Measurements from ENCODE around the gene XRCC5.

The XRCC5 gene

DNA sequence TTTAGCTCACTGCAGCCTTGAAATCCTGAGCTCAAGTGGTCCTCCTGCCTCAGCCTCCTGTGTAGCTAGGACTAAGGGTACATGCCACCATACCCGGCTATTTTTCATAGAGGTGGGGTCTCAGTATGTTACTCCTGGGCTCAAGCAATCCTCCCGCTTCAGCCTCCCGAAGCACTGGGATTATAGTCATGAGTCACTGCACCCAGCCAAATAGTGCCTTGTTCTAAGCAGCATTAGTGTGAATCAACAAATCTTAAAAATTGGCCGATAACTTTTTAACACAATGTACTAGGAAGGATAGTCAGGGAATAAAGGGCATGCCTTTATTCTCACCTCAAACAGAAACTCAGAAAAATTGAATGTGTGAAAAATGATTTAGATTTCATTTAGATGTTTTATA, 51.6 kb downstream of the XRCC5 start:
- DNase-seq = no peak

DNA sequence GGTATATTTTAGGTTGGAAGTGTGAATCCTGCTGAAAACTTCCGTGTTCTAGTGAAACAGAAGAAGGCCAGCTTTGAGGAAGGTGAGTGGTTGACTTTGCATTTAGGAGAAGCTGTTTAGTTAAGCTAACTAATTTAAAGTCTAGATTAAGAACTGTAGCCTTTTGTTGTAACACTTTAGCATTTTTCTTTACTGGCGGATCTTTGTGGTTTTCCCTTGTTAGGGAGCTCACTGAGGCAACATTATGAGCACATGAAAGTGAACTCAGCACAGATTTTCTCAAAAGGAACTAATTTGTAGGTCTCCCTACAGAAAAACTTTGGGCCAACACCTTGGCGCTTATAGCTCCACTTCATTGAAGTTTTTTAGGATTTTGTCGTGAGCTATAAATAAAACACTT, 52.8 kb downstream of the XRCC5 start:
- no peak for DNase-seq

DNA sequence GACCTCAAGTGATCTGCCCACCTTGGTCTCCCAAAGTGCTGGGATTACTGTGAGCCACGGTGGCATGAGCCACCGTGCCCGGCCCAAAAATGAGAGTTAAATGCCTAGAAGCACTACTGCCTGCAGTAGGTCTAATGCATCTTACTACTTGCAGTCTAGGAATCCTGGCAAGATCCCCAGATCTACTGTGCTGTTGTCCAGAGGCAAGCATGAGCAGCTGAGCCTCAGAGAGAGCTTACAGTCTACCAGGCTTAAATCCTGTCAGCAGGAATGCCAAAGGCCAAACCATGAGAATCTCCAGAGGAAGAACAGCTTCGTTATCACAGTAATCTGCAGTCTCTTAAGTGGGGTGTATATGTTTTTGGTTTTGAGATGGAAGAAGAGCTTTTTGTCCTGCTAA, 54.4 kb downstream of the XRCC5 start:
- DNase-seq = no peak

DNA sequence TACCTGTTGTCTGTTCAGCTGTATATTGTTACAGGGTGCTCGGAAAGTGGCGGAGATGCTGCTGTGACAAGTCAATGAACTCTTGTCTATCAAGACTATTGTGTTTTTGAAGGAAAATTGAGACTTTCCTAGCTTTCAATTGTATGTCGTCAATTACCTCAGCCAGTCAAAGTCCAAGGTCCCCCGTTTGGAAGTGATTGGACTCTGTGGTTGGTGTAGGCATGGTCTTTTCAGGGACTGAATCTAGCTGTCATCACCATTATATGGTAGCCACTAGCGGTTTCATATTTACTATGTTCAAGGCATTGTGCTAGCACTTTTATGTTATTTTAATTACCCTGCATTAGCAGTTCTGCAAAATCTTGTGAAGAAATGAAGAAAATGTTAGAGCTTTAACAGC, 54.9 kb downstream of the XRCC5 start:
- DNase-seq = no peak

DNA sequence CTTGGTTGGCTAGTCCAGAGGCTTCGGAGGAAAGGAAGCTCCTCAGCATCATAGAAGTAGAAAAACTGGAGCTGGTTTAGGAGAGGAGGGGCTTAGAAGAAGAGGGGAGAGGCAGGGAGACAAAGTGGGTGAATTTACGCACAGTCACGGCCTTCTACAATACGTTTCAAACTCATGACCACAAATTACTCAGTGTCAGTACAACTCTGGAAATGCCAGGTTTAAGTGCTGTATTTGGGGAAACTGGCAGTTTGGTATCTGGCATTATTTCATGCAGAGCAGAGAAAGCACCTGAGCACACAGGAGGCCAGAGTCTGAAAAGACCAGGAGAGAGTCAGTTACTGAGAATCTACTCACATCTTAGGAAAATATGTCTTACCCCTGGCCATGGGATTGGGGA, 55.4 kb downstream of the XRCC5 start:
- no peak for DNase-seq

DNA sequence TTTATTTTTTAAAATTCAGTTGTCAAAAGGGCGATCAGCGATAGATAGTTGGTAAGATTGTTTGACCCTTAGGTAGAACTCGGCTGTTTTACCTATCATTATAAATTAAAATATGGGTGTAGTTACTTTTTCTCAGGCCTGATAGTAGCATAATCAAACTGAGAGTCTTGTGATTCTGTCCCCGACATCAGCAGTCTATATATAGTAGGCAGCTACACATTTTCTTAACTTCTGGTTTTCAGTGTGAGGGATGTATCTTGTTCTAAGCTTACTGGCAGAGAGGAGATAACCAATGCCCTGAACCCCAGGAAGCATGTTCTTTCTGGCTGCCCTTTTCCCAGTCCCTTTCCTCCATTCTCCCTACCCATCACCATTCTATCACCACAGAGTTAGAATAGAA, 56.6 kb downstream of the XRCC5 start:
- DNase-seq = no peak

DNA sequence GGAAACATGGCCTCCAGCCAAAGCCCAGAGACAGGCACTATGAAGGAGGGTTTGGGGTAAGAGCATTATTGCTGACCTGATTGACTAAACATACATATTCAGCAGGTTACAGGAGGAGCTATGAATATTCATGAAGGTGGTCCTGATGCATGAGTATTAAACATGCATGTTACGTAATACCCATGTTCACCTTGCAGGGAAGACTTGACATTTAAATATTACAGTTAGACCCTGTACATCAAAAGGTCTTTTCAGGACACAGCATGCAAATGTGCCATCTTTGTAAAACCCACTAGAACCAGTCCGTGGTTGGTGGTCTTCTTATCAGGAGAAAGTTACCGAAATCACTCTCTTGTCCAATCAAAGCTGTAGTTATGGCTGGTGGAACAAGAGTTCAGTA, 59.9 kb downstream of the XRCC5 start:
- no peak for DNase-seq

DNA sequence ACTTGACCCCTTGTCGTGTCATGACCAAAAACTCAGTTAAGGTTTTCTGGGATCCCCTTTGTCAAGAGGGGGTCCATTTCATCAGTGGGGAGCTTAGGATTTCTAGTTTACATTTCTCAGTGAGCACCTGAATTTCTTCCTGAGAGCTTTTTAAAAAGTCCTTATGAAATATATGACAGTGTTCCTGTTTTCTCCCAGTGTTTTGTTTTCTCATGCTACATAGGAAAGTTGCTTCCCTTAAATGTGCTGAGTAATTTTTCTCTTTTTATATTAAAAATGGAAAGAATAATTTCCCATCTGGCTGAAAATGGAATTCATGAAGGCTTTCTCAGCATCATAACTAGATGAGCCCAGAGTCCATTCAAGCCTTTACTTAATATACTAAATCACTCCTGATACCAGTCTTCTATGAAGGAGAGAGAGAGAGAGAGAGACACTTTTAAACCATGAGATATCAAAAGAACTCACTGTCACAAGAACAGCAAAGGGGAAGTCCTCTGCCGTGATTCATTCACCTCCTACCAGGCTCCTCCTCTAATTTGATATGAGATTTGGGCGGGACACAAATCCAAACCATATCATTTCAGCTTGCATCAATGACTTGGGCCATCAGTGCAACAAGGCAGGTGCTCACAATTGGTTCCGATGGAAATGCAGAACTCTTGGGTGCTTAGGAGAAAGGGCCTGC, 61.1 kb downstream of the XRCC5 start:
- no peak for DNase-seq

DNA sequence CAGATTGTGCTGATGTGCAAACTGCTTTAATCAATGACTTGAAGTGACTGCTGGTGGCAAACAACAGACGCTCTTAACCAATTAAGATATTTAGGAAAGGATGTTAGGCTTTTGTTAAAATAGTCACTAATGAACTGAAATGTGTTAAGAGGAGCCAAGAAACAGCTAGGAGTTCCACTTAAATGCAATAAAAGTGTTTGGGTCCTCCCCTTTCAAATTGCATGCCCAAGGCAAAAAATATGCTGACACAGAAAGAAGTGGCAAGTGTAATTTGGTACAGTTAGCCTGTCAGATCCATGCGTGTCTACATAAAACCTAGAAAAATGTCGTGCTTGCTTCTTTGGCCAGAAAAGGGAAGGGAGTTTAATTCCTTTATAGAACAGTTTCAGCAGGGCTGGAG, 61.9 kb downstream of the XRCC5 start:
- DNase-seq = no peak

DNA sequence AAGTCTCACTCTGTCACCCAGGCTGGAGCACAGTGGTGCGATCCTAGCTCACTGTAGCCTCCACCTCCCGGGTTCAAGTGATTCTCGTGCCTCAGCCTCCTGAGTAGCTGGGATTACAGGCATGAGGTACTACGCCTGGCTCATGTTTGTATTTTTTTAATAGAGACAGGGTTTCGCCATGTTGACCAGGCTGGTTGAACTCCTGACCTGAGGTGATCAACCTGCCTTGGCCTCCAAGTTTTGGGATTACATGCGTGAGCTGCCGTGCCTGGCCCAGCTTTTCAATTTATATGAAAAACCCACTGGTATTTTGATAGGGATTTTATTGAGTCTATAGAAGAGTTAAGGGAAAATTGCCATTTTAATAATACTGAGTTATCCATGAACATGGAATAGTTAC, 63.3 kb downstream of the XRCC5 start:
- DNase-seq = no peak

DNA sequence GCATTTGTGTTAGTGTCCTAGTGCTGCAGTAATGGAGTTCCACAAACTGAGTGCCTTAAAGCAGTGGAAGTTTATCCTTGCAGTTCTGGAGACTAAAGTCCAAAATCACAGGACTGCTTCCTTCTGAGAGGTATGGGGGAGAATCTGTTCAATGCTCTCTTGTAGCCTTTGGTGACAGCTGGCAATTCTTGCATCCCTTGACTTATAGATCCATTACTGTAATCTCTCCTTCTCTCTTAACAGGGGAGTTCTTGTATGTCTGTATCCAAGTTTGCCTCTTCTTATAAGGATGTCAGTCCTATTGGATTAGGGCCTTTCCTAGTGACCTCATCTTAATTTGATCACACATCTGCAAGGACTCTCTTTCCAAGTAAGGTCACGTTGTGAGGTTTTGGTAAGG, 69.9 kb downstream of the XRCC5 start:
- no peak for DNase-seq

DNA sequence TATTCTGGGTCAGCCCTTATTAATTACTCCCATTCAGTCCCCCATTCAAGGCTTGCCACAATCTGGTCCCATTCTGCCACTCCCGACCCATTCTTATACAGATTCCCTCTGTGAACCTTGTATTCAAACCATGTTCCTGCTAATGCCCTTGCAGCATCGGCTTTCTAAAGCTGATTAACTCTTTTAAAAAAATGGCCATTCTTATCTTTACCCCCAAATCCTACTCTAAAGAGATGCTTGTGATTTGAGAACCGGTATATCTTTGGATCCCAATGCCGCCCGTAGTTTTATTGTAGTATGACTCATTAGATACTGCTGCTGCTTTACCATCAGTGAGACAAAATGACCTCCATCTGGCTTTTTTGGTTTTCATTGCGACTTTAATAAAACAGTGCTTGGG, 72.2 kb downstream of the XRCC5 start:
- DNase-seq = no peak

DNA sequence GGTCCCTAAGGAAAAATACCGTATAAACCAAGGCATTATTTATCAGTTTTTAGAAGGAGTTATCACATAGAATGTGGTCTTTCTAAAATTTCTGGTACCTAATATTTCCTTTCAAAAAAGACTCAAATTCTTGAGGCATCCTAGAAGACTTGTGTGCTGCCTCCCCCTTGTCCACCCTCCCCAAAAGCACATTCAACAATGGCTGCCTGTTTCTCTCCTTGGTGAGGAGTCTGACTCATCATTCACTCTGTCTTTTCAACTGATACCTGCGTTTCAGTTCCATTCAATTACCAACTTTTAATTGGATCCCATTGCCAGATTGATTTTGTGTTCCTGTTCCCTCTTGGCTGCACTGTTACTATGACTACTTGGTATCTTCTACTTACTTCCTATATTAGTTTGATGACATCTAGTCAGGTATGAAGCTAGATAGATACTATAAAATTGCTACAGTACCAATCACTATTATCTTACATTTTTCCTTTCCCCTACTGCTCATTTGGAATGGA, 72.9 kb downstream of the XRCC5 start:
- DNase-seq = no peak

DNA sequence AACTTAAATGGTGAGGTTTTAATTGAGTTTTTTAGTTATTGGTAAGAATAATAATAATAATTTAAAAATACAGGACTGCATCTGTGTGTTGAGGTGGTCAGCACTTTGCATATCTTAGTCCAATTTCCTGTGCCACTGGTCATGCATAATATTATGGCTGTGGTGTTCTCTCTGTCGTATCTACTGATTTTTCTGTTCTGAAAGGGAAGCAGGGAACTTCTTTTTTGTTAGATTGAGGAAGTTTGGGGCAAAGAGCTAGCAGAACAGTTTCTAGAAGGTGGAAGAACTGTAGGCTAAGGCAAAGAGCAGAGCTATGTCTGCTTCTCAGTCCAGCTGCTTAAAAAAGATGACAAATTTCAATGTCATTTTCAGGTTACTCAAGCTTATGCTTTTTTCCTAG, 74.3 kb downstream of the XRCC5 start:
- DNase-seq = no peak

DNA sequence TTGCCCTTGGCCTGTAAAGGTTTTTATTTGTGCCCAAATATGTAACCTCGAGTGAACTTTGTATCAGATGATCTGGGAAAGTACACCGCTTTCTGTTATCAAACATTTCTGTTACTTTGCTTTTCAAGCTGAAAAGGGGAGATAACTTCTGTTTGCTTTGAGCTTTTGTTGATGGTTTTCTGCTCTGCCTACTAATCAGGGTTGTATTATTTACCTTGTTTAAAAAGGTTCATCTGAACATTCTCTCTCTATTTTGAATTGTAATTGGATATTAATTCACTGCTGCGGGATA, 79.4 kb downstream of the XRCC5 start:
- no peak for DNase-seq

DNA sequence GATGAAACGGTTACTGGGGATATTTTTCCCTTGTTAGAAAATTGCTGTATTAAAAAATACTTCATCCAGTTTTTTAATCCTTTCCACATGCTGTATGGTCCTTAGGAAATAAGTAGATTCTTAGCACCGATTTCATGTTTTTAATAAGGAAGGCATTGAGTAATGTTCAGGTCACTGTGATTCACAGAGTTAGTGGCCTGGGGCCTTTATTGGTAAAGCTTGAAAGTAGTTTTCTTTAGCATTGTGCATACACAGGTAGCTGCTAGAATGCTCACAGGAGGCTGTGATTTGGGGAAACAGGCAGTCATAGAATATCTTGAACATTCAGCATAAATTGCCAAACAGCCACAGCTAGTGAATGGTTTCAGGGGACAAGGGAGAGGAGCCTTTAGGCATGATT, 79.8 kb downstream of the XRCC5 start:
- DNase-seq = no peak

DNA sequence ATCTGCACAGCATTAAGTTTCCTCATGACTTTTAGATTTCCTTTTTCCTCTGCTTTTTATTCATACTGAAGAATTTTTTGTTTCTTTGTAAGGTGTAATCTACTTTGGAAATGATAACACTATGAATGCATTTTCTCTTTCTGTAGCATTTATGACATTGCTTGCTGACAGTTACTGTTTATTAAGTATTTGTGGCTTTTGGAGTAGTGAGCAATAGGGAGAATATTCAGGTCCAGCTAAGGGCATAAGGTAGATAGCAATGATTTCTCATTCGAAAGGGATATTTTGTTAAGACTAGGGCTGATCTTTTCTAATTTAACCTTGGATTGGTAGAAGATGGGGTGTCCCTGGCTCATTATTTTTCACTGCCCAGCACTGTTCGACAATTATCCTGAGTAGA, 80.3 kb downstream of the XRCC5 start:
- no peak for DNase-seq

DNA sequence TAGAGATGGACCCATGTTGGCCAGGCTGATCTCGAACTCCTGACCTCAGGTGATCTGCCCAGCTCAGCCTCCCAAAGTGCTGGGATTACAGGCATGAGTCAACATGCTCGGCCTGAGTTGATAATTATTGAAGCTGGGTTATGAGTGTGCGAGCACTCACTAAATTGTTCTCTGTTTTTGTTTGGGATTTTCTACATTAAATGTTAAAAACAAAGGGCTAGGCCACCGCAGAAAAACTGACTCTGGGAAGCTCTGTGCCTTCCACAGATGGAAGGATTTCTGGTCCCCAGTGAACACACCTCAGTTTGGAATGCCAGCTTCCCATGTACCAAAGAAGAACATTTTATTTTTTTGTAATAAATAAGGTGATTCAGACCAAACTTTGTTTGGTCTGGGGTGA, 83.0 kb downstream of the XRCC5 start:
- DNase-seq = no peak

DNA sequence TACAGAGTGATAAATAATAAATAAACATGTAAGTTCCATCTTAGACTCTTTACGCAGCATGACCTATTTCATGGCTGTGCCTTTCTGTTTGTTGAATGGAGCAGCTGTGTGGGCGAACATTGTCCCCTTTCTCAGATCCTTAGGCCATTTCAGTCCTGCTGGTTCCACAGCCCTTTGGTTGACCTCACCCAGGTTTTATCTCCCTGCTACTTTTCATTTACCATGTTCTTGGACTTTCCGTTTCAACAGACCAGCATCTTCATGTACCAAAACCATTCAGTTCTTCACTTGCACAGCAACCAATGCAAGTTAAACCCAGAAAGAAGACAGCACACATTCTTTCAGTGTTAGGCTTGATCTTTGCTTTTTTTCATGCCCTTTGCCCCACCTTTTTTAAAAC, 83.8 kb downstream of the XRCC5 start:
- no peak for DNase-seq

DNA sequence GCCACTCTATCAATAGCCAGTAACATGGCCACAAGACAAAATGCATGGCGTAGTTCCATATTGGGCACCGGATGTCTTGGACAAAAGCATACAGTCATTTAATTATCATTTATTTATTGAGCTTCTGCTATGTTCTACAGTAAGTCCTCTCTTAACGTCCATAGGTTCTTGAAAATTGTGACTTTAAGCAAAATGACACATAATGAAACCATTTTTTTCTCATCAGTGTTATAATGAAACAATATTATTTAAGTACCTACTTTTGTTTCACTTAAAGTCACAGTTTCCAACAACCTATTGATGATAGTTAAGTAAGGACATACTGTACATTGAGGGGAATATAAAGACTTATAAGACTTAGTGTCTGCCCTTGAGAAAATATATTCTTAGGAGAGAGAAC, 84.9 kb downstream of the XRCC5 start:
- no peak for DNase-seq

DNA sequence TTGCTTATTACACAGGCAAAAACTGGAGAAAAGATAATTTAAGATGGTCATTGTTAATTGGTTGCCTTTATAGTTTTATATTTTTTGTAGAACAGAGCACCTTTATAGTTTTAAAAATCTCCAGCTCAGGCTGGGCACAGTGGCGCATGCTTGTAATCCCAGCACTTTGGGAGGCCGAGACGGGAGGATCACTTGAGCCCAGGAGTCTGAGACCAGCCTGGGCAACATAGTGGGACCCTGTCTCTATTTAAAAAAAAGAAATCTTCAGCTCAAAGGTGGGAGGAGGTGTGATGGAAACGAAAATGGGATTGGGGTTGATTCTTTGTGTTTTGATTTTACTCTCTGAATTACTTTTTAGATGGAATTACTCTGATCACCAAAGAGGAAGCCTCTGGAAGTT, 85.4 kb downstream of the XRCC5 start:
- DNase-seq = no peak

DNA sequence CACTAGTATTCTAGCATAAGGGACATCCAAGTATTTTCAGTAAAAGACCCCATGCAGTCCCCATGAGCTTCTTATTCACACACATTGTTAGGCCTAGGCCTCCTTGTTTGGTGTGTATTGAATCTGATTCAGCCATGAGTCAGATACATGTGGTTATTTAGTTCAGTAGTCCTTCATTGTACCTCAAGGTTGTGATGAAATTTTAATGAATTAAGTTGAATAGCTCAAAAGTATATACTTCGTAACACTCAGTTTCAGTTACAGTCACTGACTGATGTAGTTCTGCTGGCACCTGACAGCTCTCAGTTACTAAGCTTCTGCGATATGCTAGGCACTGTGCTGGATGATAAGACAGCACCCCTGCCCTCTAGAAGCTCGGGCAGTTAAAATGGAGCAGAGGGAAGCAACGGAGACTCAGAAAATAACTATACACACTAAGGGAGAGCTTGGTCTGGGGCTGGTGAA, 86.4 kb downstream of the XRCC5 start:
- DNase-seq = no peak

DNA sequence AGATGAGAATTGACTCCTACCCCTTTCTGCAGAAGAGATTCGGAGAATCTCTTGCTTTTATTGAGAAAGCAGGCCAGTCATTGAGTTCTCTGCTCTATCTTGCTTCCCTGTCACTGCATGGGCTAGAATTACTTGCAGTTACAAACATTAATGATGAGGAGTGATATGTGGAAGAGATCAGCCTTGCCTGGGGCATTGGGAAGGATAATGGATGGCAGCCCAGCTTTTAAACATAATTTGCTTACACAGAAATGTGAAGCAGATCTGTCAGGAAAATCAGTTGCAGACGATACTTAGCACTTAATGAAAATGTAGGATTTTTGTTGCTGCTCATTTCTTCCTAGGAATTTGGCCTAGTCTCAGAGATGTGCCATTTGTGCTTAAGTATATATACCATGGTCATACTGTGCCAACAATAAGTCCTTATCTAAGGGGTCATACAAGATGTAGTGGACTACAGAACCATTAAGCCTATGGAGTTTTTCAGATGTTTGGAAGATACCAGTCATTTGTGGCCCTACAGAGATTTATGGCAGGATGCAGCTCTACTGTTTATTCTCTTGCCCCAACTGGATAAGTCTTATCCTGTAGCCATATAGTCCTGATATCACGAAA, 92.7 kb downstream of the XRCC5 start:
- no peak for DNase-seq

DNA sequence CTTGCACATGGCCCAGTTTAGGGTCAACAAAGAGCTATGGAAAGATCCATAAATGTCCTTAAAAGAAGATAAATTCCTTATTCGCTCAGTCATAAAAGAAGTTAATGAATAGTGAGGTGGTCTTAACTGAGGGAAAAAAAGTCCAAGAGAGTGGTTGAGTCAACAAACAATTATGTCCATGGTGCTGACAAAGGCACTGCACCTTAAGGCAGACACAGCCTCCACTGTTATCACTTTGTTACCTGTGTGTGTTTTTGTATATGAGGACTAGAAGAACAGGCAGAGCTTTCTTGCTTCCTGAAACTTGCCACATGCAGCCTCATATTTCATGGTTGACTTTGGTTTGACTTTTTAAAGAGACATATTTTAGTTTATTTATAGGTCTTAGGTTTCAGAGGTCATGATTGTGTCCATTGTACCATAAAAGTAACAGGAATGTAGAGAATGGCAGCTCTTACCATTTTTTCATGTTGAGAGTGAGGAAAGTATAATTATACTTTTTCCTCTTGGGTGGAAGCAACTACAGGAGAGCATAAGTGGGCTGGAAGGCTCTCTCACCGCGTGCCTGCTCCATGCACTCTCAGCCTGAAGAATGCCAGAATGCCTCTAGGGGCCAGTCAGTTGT, 93.6 kb downstream of the XRCC5 start:
- no peak for DNase-seq

DNA sequence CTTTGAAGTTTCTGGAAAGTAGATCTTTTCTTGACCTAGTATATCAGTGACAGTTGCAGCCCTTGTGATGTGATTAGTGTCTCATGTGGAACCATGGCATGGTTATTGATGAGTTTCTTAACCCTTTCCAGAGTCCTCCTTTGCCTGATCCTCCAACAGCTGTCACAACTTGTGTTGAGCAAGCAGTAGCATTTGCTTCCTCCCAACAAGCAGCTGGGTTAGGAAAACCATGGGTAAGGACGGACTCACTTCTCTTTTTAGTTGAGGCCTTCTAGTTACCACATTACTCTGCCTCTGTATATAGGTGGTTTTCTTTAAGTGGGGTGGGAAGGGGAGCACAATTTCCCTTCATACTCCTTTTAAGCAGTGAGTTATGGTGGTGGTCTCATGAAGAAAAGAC, 96.3 kb downstream of the XRCC5 start:
- no peak for DNase-seq
